ENCODE results near the gene CHAD. TPM values are rescaled to one million over a fixed set of nuclear protein-coding genes. Genes with fewer than 3 reads are reported as not detected.

Gene CHAD
- total and polyA plus RNA-seq, 2 of the 13 experiments (the other 11 are each of a cell fraction or from before 2014, with no cell fraction given), result 1.4 TPM; not detected in 1

DNA sequence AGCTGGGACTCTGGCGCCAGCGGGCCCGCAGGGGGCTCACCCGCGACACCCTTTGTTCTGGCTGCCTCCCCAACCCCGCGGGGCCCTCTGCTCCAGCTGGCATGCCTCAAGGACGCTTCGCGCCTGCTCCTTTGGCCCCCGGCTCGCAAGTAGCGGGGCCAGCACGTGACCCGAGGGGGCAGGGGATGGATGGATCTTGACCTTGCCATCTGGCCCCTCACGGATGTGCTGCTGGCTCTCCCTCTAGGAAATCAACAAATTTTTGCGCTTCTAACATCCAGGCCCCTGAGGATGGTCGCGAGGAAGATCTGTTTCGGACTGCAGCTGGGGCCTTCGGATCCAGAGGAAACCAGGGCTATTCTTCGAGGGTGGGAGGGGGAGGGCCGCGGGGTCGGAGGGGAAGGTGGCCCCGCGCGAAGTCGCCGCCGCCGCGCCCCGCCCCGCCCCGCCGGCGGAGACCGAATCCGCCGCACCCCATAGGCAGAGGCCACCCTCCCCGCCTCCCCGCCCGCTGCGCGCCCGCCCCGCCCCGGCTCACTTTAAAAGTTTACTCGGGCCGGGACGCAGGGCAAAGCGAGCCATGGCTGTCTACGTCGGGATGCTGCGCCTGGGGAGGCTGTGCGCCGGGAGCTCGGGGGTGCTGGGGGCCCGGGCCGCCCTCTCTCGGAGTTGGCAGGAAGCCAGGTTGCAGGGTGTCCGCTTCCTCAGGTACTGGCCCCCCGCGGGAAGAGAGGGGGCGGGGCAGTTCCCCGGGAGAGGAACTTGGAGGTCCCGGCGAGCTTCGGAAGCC is 42.8 kb downstream of the CHAD start, which contains the start of gene ACSF2 (continued):
- TF ChIP-seq ZNF33A (CRISPR knock-in tag; IDR thresholded peaks at IDR 0.05; ENCODE audit: borderline replicate concordance), result no peak
- TF ChIP-seq, protein P1, sequence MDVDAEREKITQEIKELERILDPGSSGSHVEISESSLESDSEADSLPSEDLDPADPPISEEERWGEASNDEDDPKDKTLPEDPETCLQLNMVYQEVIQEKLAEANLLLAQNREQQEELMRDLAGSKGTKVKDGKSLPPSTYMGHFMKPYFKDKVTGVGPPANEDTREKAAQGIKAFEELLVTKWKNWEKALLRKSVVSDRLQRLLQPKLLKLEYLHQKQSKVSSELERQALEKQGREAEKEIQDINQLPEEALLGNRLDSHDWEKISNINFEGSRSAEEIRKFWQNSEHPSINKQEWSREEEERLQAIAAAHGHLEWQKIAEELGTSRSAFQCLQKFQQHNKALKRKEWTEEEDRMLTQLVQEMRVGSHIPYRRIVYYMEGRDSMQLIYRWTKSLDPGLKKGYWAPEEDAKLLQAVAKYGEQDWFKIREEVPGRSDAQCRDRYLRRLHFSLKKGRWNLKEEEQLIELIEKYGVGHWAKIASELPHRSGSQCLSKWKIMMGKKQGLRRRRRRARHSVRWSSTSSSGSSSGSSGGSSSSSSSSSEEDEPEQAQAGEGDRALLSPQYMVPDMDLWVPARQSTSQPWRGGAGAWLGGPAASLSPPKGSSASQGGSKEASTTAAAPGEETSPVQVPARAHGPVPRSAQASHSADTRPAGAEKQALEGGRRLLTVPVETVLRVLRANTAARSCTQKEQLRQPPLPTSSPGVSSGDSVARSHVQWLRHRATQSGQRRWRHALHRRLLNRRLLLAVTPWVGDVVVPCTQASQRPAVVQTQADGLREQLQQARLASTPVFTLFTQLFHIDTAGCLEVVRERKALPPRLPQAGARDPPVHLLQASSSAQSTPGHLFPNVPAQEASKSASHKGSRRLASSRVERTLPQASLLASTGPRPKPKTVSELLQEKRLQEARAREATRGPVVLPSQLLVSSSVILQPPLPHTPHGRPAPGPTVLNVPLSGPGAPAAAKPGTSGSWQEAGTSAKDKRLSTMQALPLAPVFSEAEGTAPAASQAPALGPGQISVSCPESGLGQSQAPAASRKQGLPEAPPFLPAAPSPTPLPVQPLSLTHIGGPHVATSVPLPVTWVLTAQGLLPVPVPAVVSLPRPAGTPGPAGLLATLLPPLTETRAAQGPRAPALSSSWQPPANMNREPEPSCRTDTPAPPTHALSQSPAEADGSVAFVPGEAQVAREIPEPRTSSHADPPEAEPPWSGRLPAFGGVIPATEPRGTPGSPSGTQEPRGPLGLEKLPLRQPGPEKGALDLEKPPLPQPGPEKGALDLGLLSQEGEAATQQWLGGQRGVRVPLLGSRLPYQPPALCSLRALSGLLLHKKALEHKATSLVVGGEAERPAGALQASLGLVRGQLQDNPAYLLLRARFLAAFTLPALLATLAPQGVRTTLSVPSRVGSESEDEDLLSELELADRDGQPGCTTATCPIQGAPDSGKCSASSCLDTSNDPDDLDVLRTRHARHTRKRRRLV (CRISPR knock-in tag; IDR thresholded peaks at IDR 0.05), result no peak
- TF ChIP-seq ONECUT2 (CRISPR knock-in tag; IDR thresholded peaks at IDR 0.05), result no peak
- TF ChIP-seq ZNF430 (CRISPR knock-in tag; IDR thresholded peaks at IDR 0.05), result no peak
- TF ChIP-seq ZNF761 (CRISPR knock-in tag; conservative IDR thresholded peaks at IDR 0.05), result no peak
- TF ChIP-seq MED1 (CRISPR knock-in tag; IDR thresholded peaks at IDR 0.05), result peak; percentile 41; the same call in 1 of the 2 replicates
- no peak for TF ChIP-seq ZNF3 (CRISPR knock-in tag; IDR thresholded peaks at IDR 0.05)
- TF ChIP-seq ZNF781 (CRISPR knock-in tag; IDR thresholded peaks at IDR 0.05; ENCODE audit: borderline replicate concordance, not compliant biosample characterization), result no peak
- TF ChIP-seq ZNF333 (CRISPR knock-in tag; IDR thresholded peaks at IDR 0.05; ENCODE audit: borderline replicate concordance), result no peak
- TF ChIP-seq FOXO1 (CRISPR knock-in tag; IDR thresholded peaks at IDR 0.05), result no peak
- no peak for TF ChIP-seq RARG (CRISPR knock-in tag; IDR thresholded peaks at IDR 0.05; ENCODE audit: low read depth)
- TF ChIP-seq NFATC3 (CRISPR knock-in tag; IDR thresholded peaks at IDR 0.05), result no peak
- TF ChIP-seq SYNCRIP (IDR thresholded peaks at IDR 0.05; ENCODE audit: insufficient read depth, low read depth, low read length), result no peak
- no peak for TF ChIP-seq ZNF180 (CRISPR knock-in tag; IDR thresholded peaks at IDR 0.05; ENCODE audit: borderline replicate concordance, low read depth)
- peak; percentile 37; the same call in 1 of the 2 replicates for TF ChIP-seq MTA1 (CRISPR knock-in tag; IDR thresholded peaks at IDR 0.05; ENCODE audit: borderline replicate concordance)
- TF ChIP-seq ZFP41 (CRISPR knock-in tag; IDR thresholded peaks at IDR 0.05; ENCODE audit: borderline replicate concordance), result no peak
- TF ChIP-seq NFYB (CRISPR knock-in tag; IDR thresholded peaks at IDR 0.05), result 0 out of 2 replicates have a peak, but pooled peaks have one; percentile 40
- no peak for TF ChIP-seq HNRNPL (IDR thresholded peaks at IDR 0.05; ENCODE audit: low read depth, low read length)
- TF ChIP-seq, protein P2, sequence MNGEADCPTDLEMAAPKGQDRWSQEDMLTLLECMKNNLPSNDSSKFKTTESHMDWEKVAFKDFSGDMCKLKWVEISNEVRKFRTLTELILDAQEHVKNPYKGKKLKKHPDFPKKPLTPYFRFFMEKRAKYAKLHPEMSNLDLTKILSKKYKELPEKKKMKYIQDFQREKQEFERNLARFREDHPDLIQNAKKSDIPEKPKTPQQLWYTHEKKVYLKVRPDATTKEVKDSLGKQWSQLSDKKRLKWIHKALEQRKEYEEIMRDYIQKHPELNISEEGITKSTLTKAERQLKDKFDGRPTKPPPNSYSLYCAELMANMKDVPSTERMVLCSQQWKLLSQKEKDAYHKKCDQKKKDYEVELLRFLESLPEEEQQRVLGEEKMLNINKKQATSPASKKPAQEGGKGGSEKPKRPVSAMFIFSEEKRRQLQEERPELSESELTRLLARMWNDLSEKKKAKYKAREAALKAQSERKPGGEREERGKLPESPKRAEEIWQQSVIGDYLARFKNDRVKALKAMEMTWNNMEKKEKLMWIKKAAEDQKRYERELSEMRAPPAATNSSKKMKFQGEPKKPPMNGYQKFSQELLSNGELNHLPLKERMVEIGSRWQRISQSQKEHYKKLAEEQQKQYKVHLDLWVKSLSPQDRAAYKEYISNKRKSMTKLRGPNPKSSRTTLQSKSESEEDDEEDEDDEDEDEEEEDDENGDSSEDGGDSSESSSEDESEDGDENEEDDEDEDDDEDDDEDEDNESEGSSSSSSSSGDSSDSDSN (CRISPR knock-in tag; IDR thresholded peaks at IDR 0.05), result peak; percentile 34
- TF ChIP-seq ZNF7 (CRISPR knock-in tag; IDR thresholded peaks at IDR 0.05), result no peak
- TF ChIP-seq ZNF256 (CRISPR knock-in tag; conservative IDR thresholded peaks at IDR 0.05), result no peak
- TF ChIP-seq ZNF782 (CRISPR knock-in tag; IDR thresholded peaks at IDR 0.05; ENCODE audit: borderline replicate concordance), result no peak
- TF ChIP-seq ZNF720 (CRISPR knock-in tag; IDR thresholded peaks at IDR 0.05), result no peak
- no peak for TF ChIP-seq FOXA1 (IDR thresholded peaks at IDR 0.05)
- TF ChIP-seq FOXA1 (CRISPR knock-in tag; IDR thresholded peaks at IDR 0.05), result no peak; the same call in 1 of the 2 replicates
